ENCODE data around the gene DNAH11. TPM values are rescaled to one million over a fixed set of nuclear protein-coding genes. Genes with fewer than 3 reads are reported as not detected.

The DNAH11 gene
- total and polyA plus RNA-seq, 2 of the 13 experiments (the other 11 are each of a cell fraction or from before 2014, with no cell fraction given), result not detected

- in situ Hi-C loops (cut with HindIII; ENCODE audit: extremely low pct_ligation_motif_present, low pct_unique_long_range_greater_than_20kb), result no loop called here
- no peak overlapping the region for H3K4me2 ChIP-seq (ENCODE audit: low read depth, low read length)
- FAIRE-seq, result no peak
- no TSS peak for BruUV-seq (replicated peaks)
- H3K4me3 ChIP-seq (replicated peaks in 1 of 3; ENCODE audit: insufficient read depth in 1 of 3, low read depth in 2 of 3, low read length in 3 of 3), result no peak overlapping the region
- H4K20me1 ChIP-seq (ENCODE audit: insufficient read depth, low read length), result no peaks in the 10 kb centered on the region
- ATAC-seq, result no peak
- H3K36me3 ChIP-seq (replicated peaks in 1 of 2; ENCODE audit: control insufficient read depth in 1 of 2, insufficient read depth in 2 of 2, low read length in 2 of 2), result no peaks in the 10 kb centered on the region
- peaks cover 0 to 6% of the 10 kb centered on the region in 2 experiments; a peak in 2 of 5 replicates for H3K27me3 ChIP-seq (ENCODE audit: control insufficient read depth in 1 of 2, insufficient read depth in 2 of 2, low read length in 2 of 2)
- H3K4me1 ChIP-seq (ENCODE audit: insufficient read depth, low read length), result 0 out of 2 replicates have a peak, but pooled peaks cover 8% of the 10 kb centered on the region
- no peaks in the 10 kb centered on the region for H3K79me2 ChIP-seq (ENCODE audit: insufficient read depth, low read length)
- H2AFZ ChIP-seq (ENCODE audit: low read length), result no peak overlapping the region
- ChIA-PET POLR2A (no interaction called here), CTCF (ENCODE audit: low intra/inter-chr PET ratio, low total read pairs) (no interaction called here)
- no peak overlapping the region for H3K9ac ChIP-seq (ENCODE audit: insufficient read depth, low read depth, low read length)
- H3K9me3 ChIP-seq (ENCODE audit: low read length), result no peaks in the 10 kb centered on the region
- H3K27ac ChIP-seq (ENCODE audit: extremely low read length, insufficient read depth, low read length), result no peak overlapping the region
- TF ChIP-seq ZNF605 (CRISPR knock-in tag; IDR thresholded peaks at IDR 0.05), result no peak
- no peak for TF ChIP-seq ZNF180 (CRISPR knock-in tag; IDR thresholded peaks at IDR 0.05; ENCODE audit: borderline replicate concordance, low read depth)
- no peak for TF ChIP-seq ZSCAN29 (CRISPR knock-in tag; conservative IDR thresholded peaks at IDR 0.05)
- TF ChIP-seq DNMT3B (CRISPR knock-in tag; conservative IDR thresholded peaks at IDR 0.05), result no peak
- TF ChIP-seq ZFYVE20 (CRISPR knock-in tag; IDR thresholded peaks at IDR 0.05; ENCODE audit: borderline replicate concordance, low read depth), result no peak
- no peak for TF ChIP-seq ZNF17 (CRISPR knock-in tag; IDR thresholded peaks at IDR 0.05)
- TF ChIP-seq ZNF777 (CRISPR knock-in tag; IDR thresholded peaks at IDR 0.05), result no peak
- no peak for TF ChIP-seq SMYD3 (CRISPR knock-in tag; IDR thresholded peaks at IDR 0.05)
- TF ChIP-seq HMG20A (CRISPR knock-in tag; IDR thresholded peaks at IDR 0.05; ENCODE audit: borderline replicate concordance), result no peak
- no peak for TF ChIP-seq E2F2 (CRISPR knock-in tag; IDR thresholded peaks at IDR 0.05; ENCODE audit: borderline replicate concordance)
- TF ChIP-seq ZZZ3 (CRISPR knock-in tag; IDR thresholded peaks at IDR 0.05; ENCODE audit: borderline replicate concordance), result no peak
- TF ChIP-seq RFX1 (IDR thresholded peaks at IDR 0.05), result no peak
- TF ChIP-seq KDM5B (CRISPR knock-in tag; IDR thresholded peaks at IDR 0.05; ENCODE audit: borderline replicate concordance), result no peak
- TF ChIP-seq HMGXB3 (CRISPR knock-in tag; IDR thresholded peaks at IDR 0.05; ENCODE audit: borderline replicate concordance), result no peak
- 32% methylated on average over 5 of the region's 5 CpGs for WGBS (ENCODE audit: low lambda C conversion rate)
- DNase-seq (ENCODE audit: low spot score), result no peak
- intact Hi-C loops (cut with micrococcal nuclease; ENCODE audit: unreplicated experiment), result no loop called here
Measured at GRCh38 chr7:21902240-21902639, 359.4 kb downstream of the DNAH11 start.

Measured in HepG2 (cell line).